DND-41 (cell line): ENCODE results near the gene DTWD1.

Experiments
- CTCF ChIP-seq: IDR thresholded peaks from 2 replicates; pipeline ENCODE4 v1.5.1; 2012; ENCODE audit warnings: borderline replicate concordance, low read length, moderate library complexity, mild to moderate bottlenecking; ENCODE audit not compliant: poor library complexity, severe bottlenecking; ENCODE audit errors: extremely low read depth
- EZH2 ChIP-seq: IDR thresholded peaks from 3 replicates; pipeline ENCODE4 v1.6.1; 2012; ENCODE audit warnings: borderline replicate concordance, low read depth, mild to moderate bottlenecking, moderate library complexity, low read length, inconsistent platforms; ENCODE audit not compliant: severe bottlenecking

- TF ChIP-seq CTCF, result no peak
- no peak for TF ChIP-seq EZH2
Measured at GRCh38 chr15:49625460-49626036, 4.7 kb downstream of the DTWD1 start.
